ENCODE results near the gene RNF224.
A peak's percentile ranks its signal among the peaks of the same experiment; 100 is the strongest.

RNF224 gene

GRCh38 chr9:137189297-137190295 is 37.7 kb upstream of the RNF224 start:
- Mint-ChIP-seq H3K4me3 (peak overlapping the region; percentile 95), H3K36me3 (peaks cover 14% of the 10 kb centered on the region), H3K4me1 (peaks cover 48% of the 10 kb centered on the region), H3K27ac (peak overlapping the region; percentile 87), H3K27me3 (no peaks in the 10 kb centered on the region), H3K9me3 (no peaks in the 10 kb centered on the region)
- no peak for ATAC-seq

- H3K9me3 Mint-ChIP-seq, result no peaks in the 10 kb centered on the region
- H3K27ac Mint-ChIP-seq, result peak overlapping the region; percentile 75
- H3K27me3 Mint-ChIP-seq, result no peaks in the 10 kb centered on the region
- peaks cover 43% of the 10 kb centered on the region for H3K4me1 Mint-ChIP-seq
- H3K4me3 Mint-ChIP-seq, result peak overlapping the region; percentile 95
- peaks cover 11% of the 10 kb centered on the region for H3K36me3 Mint-ChIP-seq
- no peak for ATAC-seq
These were observed 36.9 kb upstream of the RNF224 start for GRCh38 chr9:137190315-137190856.

GRCh38 chr9:137191245-137191644 is 36.1 kb upstream of the RNF224 start:
- Mint-ChIP-seq H3K9me3 (no peaks in the 10 kb centered on the region), H3K4me3 (peak overlapping the region; percentile 56), H3K27me3 (no peaks in the 10 kb centered on the region), H3K4me1 (peaks cover 36% of the 10 kb centered on the region), H3K36me3 (peaks cover 11% of the 10 kb centered on the region), H3K27ac (peak overlapping the region; percentile 75)
- ATAC-seq, result no peak

GRCh38 chr9:137191691-137192447 is 35.4 kb upstream of the RNF224 start:
- H3K36me3 Mint-ChIP-seq, result peaks cover 11% of the 10 kb centered on the region
- no peak overlapping the region for H3K4me3 Mint-ChIP-seq
- ATAC-seq, result no peak
- no peaks in the 10 kb centered on the region for H3K9me3 Mint-ChIP-seq
- H3K27me3 Mint-ChIP-seq, result no peaks in the 10 kb centered on the region
- H3K4me1 Mint-ChIP-seq, result peaks cover 32% of the 10 kb centered on the region
- peak overlapping the region; percentile 75 for H3K27ac Mint-ChIP-seq

GRCh38 chr9:137192448-137192780 is 34.9 kb upstream of the RNF224 start:
- no peaks in the 10 kb centered on the region for H3K9me3 Mint-ChIP-seq
- no peaks in the 10 kb centered on the region for H3K27me3 Mint-ChIP-seq
- no peak overlapping the region for H3K27ac Mint-ChIP-seq
- no peak for ATAC-seq
- H3K4me3 Mint-ChIP-seq, result no peak overlapping the region
- H3K4me1 Mint-ChIP-seq, result peaks cover 32% of the 10 kb centered on the region
- peaks cover 11% of the 10 kb centered on the region for H3K36me3 Mint-ChIP-seq

GRCh38 chr9:137192859-137193258 is 34.4 kb upstream of the RNF224 start:
- ATAC-seq, result no peak
- Mint-ChIP-seq H3K27ac (no peak overlapping the region), H3K9me3 (no peaks in the 10 kb centered on the region), H3K27me3 (no peaks in the 10 kb centered on the region), H3K36me3 (peaks cover 11% of the 10 kb centered on the region), H3K4me3 (no peak overlapping the region), H3K4me1 (peaks cover 29% of the 10 kb centered on the region)

- no peak for ATAC-seq
- Mint-ChIP-seq H3K9me3 (no peaks in the 10 kb centered on the region), H3K4me3 (no peak overlapping the region), H3K4me1 (peaks cover 30% of the 10 kb centered on the region), H3K27me3 (no peaks in the 10 kb centered on the region), H3K36me3 (peaks cover 11% of the 10 kb centered on the region), H3K27ac (no peak overlapping the region)
These were observed 33.5 kb upstream of the RNF224 start for GRCh38 chr9:137193771-137194170.

- Mint-ChIP-seq H3K9me3 (no peaks in the 10 kb centered on the region), H3K36me3 (peaks cover 11% of the 10 kb centered on the region), H3K4me3 (no peak overlapping the region), H3K27me3 (no peaks in the 10 kb centered on the region), H3K4me1 (peaks cover 31% of the 10 kb centered on the region), H3K27ac (no peak overlapping the region)
- ATAC-seq, result no peak
These were observed 32.9 kb upstream of the RNF224 start for GRCh38 chr9:137194388-137194787.

- Mint-ChIP-seq H3K27me3 (no peaks in the 10 kb centered on the region), H3K9me3 (no peaks in the 10 kb centered on the region), H3K4me3 (no peak overlapping the region), H3K27ac (no peak overlapping the region), H3K36me3 (peaks cover 11% of the 10 kb centered on the region), H3K4me1 (peaks cover 30% of the 10 kb centered on the region)
- no peak for ATAC-seq
These were observed 32.4 kb upstream of the RNF224 start for GRCh38 chr9:137194909-137195308.

- no peaks in the 10 kb centered on the region for H3K9me3 Mint-ChIP-seq
- peaks cover 9% of the 10 kb centered on the region for H3K36me3 Mint-ChIP-seq
- peaks cover 27% of the 10 kb centered on the region for H3K4me1 Mint-ChIP-seq
- ATAC-seq, result no peak
- no peaks in the 10 kb centered on the region for H3K27me3 Mint-ChIP-seq
- H3K4me3 Mint-ChIP-seq, result no peak overlapping the region
- H3K27ac Mint-ChIP-seq, result no peak overlapping the region
These were observed 31.6 kb upstream of the RNF224 start for GRCh38 chr9:137195525-137196220.

- Mint-ChIP-seq H3K9me3 (no peaks in the 10 kb centered on the region), H3K4me1 (peaks cover 40% of the 10 kb centered on the region), H3K27ac (no peak overlapping the region), H3K36me3 (no peaks in the 10 kb centered on the region), H3K27me3 (no peaks in the 10 kb centered on the region), H3K4me3 (peak overlapping the region; percentile 81)
- ATAC-seq, result no peak
These were observed 29.0 kb upstream of the RNF224 start for GRCh38 chr9:137198051-137198901.

- Mint-ChIP-seq H3K4me3 (peak overlapping the region; percentile 81), H3K27ac (no peak overlapping the region), H3K4me1 (peaks cover 40% of the 10 kb centered on the region), H3K27me3 (no peaks in the 10 kb centered on the region), H3K9me3 (no peaks in the 10 kb centered on the region), H3K36me3 (no peaks in the 10 kb centered on the region)
- ATAC-seq, result no peak
These were observed 28.4 kb upstream of the RNF224 start for GRCh38 chr9:137198902-137199283.

- peaks cover 46% of the 10 kb centered on the region for H3K4me1 Mint-ChIP-seq
- H3K27me3 Mint-ChIP-seq, result no peaks in the 10 kb centered on the region
- H3K4me3 Mint-ChIP-seq, result peak overlapping the region; percentile 81
- no peak for ATAC-seq
- H3K36me3 Mint-ChIP-seq, result no peaks in the 10 kb centered on the region
- H3K9me3 Mint-ChIP-seq, result no peaks in the 10 kb centered on the region
- peak overlapping the region; percentile 64 for H3K27ac Mint-ChIP-seq
These were observed 27.7 kb upstream of the RNF224 start for GRCh38 chr9:137199411-137200121.
